OCI-LY3 (cell line): ENCODE measurements around the gene PIGM.

Source experiments
- H2AFZ ChIP-seq: fragments of 200-600, 300-600 bp; shearing (Covaris generic); 2 replicates; pipeline ENCODE4 v1.6.0; 2014; ENCODE audit warnings: antibody characterized with exemption, low read depth, low read length
- H3K27ac ChIP-seq: fragments of 200-600, 300-600 bp; sonication (generic); 2 replicates; pipeline ENCODE4 v1.5.1; 2014; ENCODE audit warnings: mild to moderate bottlenecking, low read length, moderate library complexity, mixed read lengths
- H3K27me3 ChIP-seq: fragments of 200-600, 300-600 bp; sonication (generic); 2 replicates; pipeline ENCODE4 v1.6.1; 2014; ENCODE audit warnings: low read depth, low read length, mixed read lengths
- H3K36me3 ChIP-seq: fragments of 200-600, 300-600 bp; sonication (generic); replicated peaks from 2 replicates; pipeline ENCODE3; 2014; ENCODE audit warnings: low read depth, low read length, mixed read lengths
- H3K4me1 ChIP-seq: fragments of 300-600, 200-600 bp; sonication (generic); 2 replicates; pipeline ENCODE4 v1.6.1; 2014; ENCODE audit warnings: low read length, mixed read lengths
- H3K4me2 ChIP-seq: fragments of 200-600, 300-600 bp; sonication (generic); 2 replicates; pipeline ENCODE4 v1.6.1; 2014; ENCODE audit warnings: low read length, mixed read lengths
- H3K4me3 ChIP-seq: fragments of 300-600, 200-600 bp; sonication (generic); 2 replicates; pipeline ENCODE4 v1.5.1; 2014; ENCODE audit warnings: antibody characterized with exemption, mild to moderate bottlenecking, low read length, moderate library complexity
- H3K79me2 ChIP-seq: fragments of 300-600, 200-600 bp; shearing (Covaris generic); 2 replicates; pipeline ENCODE4 v1.6.1; 2014; ENCODE audit warnings: mild to moderate bottlenecking, low read length, mixed read lengths
- H3K9ac ChIP-seq: fragments of 300-600, 200-600 bp; shearing (Covaris generic); 2 replicates; pipeline ENCODE4 v1.6.0; 2014; ENCODE audit warnings: mild to moderate bottlenecking, low read length, moderate library complexity
- H3K9me3 ChIP-seq: fragments of 200-600, 300-600 bp; shearing (Covaris generic); 2 replicates; pipeline ENCODE4 v1.6.1; 2014; ENCODE audit warnings: low read length, mixed read lengths; ENCODE audit not compliant: insufficient read depth
- H4K20me1 ChIP-seq: fragments of 200-600, 300-600 bp; sonication (generic); 2 replicates; pipeline ENCODE4 v1.6.1; 2016; ENCODE audit warnings: low read length, mixed read lengths; ENCODE audit not compliant: insufficient read depth
- CTCF ChIP-seq: fragments of 200-600, 300-600 bp; sonication (generic); IDR thresholded peaks from 2 replicates; pipeline ENCODE4 v1.5.1; 2014; ENCODE audit warnings: antibody characterized with exemption, low read length, low read depth
- EZH2phosphoT487 ChIP-seq: fragments of 200-600 bp; shearing (Covaris generic); IDR thresholded peaks from 2 replicates; pipeline ENCODE4 v1.6.1; 2018; ENCODE audit warnings: antibody characterized with exemption, mixed run types, low read depth

Gene PIGM

GRCh38 chr1:160031365-160032164 lies at the start of gene PIGM:
TSS of gene PIGM (minus strand) at chr1:160031990. CDS start at chr1:160031739, 251 bp downstream.
- H4K20me1 ChIP-seq, result no peaks in the 10 kb centered on the region
- H3K4me3 ChIP-seq, result peak within 1 kb of the TSS; percentile 88
- TF ChIP-seq CTCF (no peak; the same call in 1 of the 2 replicates), EZH2phosphoT487 (no peak)
- H3K27ac ChIP-seq, result peak within 1 kb of the TSS; percentile 16
- peak within 1 kb of the TSS; percentile 80 for H3K9ac ChIP-seq
- H3K4me1 ChIP-seq, result peaks cover 15% of the 10 kb centered on the region
- no peaks in the 10 kb centered on the region for H3K9me3 ChIP-seq
- H3K36me3 ChIP-seq, result no peaks in the 10 kb centered on the region
- H3K4me2 ChIP-seq, result peak within 1 kb of the TSS; percentile 83
- no peaks in the 10 kb centered on the region; the same call in 1 of the 2 replicates for H3K27me3 ChIP-seq
- peak within 1 kb of the TSS; percentile 95 for H2AFZ ChIP-seq
- peaks cover 15% of the 10 kb centered on the region for H3K79me2 ChIP-seq

- Histone ChIP-seq H3K27ac (no peak within 1 kb of the TSS), H3K27me3 (peaks cover 34% of the 10 kb centered on the region), H3K4me1 (peaks cover 3% of the 10 kb centered on the region), H3K9me3 (no peaks in the 10 kb centered on the region), H3K9ac (no peak within 1 kb of the TSS), H4K20me1 (no peaks in the 10 kb centered on the region), H2AFZ (no peak within 1 kb of the TSS), H3K79me2 (no peaks in the 10 kb centered on the region), H3K36me3 (no peaks in the 10 kb centered on the region), H3K4me3 (no peak within 1 kb of the TSS), H3K4me2 (no peak within 1 kb of the TSS)
- TF ChIP-seq EZH2phosphoT487 (no peak), CTCF (no peak)
Observed at GRCh38 chr1:160081261-160081936, 49.6 kb upstream of the PIGM start, which contains the start of gene KCNJ9. TSS of gene KCNJ9 (plus strand) at chr1:160081538. CDS start at chr1:160084031, 2,493 bp downstream.

- H3K27me3 ChIP-seq, result peaks cover 42% of the 10 kb centered on the region
- TF ChIP-seq EZH2phosphoT487 (no peak), CTCF (no peak)
Observed at GRCh38 chr1:160080381-160081100, 48.8 kb upstream of the PIGM start.

GRCh38 chr1:160079448-160079847 lies 47.7 kb upstream of the PIGM start:
- Histone ChIP-seq H3K27ac (no peak overlapping the region), H3K79me2 (no peaks in the 10 kb centered on the region), H3K9me3 (no peaks in the 10 kb centered on the region), H3K4me3 (no peak overlapping the region), H3K36me3 (no peaks in the 10 kb centered on the region), H3K4me1 (peaks cover 3% of the 10 kb centered on the region), H4K20me1 (no peaks in the 10 kb centered on the region), H2AFZ (no peak overlapping the region), H3K4me2 (no peak overlapping the region), H3K27me3 (peaks cover 44% of the 10 kb centered on the region), H3K9ac (no peak overlapping the region)
- TF ChIP-seq CTCF (no peak), EZH2phosphoT487 (no peak)

More at GRCh38 chr1:160080381-160081100, 48.8 kb upstream of the PIGM start:
- Histone ChIP-seq H3K27ac (no peak overlapping the region), H3K36me3 (no peaks in the 10 kb centered on the region), H3K79me2 (no peaks in the 10 kb centered on the region), H3K4me2 (no peak overlapping the region), H4K20me1 (no peaks in the 10 kb centered on the region), H3K9ac (no peak overlapping the region), H3K4me1 (peaks cover 3% of the 10 kb centered on the region), H3K9me3 (no peaks in the 10 kb centered on the region), H2AFZ (no peak overlapping the region), H3K4me3 (no peak overlapping the region)
